Activated naive CD4-positive, alpha-beta T cell treated with anti-CD3 and anti-CD28 coated beads for 36 hours (primary cell): ENCODE results near the gene TEX29. TPM values are rescaled to one million over a fixed set of nuclear protein-coding genes. Genes with fewer than 3 reads are reported as not detected.

Source experiments
- CTCF ChIA-PET: fragments of 350-600 bp; sonication (Branson Sonifier 250); formaldehyde crosslinking; loops from one replicate; lab custom pipeline; 2021; ENCODE audit warnings: antibody characterized with exemption; lab: Charles Lee
- DNase-seq: peaks from one replicate; pipeline ENCODE4 v3.0.0-alpha.2; 2020
- H3K27ac Mint-ChIP-seq: one replicate; pipeline ENCODE4 v1.8.0; 2021; ENCODE audit warnings: mild to moderate bottlenecking, mixed read lengths
- H3K27me3 Mint-ChIP-seq: one replicate; pipeline ENCODE4 v1.8.0; 2021; ENCODE audit warnings: low read depth, mixed read lengths
- H3K36me3 Mint-ChIP-seq: one replicate; pipeline ENCODE4 v1.8.0; 2021; ENCODE audit warnings: low read depth, mixed read lengths
- H3K4me1 Mint-ChIP-seq: one replicate; pipeline ENCODE4 v1.8.0; 2021; ENCODE audit warnings: low read depth, mixed read lengths
- H3K4me3 Mint-ChIP-seq: one replicate; pipeline ENCODE4 v1.8.0; 2021; ENCODE audit warnings: mild to moderate bottlenecking, moderate library complexity, mixed read lengths
- H3K9me3 Mint-ChIP-seq: one replicate; pipeline ENCODE4 v1.8.0; 2021; ENCODE audit warnings: mixed read lengths
- intact Hi-C: fragments of 100-400 bp; cut with micrococcal nuclease; formaldehyde crosslinking; loops from one replicate; pipeline ENCODE4 v1.15.1; 2023
- total RNA-seq, 2 experiments: library from RNA; stranded (reverse); gene quantifications; one replicate each; pipeline ENCODE4 v1.2.3, GENCODE V29; 2021

Gene TEX29
- total RNA-seq, 2 experiments from 2014 or later: 0.57 to 0.81 TPM

DNA sequence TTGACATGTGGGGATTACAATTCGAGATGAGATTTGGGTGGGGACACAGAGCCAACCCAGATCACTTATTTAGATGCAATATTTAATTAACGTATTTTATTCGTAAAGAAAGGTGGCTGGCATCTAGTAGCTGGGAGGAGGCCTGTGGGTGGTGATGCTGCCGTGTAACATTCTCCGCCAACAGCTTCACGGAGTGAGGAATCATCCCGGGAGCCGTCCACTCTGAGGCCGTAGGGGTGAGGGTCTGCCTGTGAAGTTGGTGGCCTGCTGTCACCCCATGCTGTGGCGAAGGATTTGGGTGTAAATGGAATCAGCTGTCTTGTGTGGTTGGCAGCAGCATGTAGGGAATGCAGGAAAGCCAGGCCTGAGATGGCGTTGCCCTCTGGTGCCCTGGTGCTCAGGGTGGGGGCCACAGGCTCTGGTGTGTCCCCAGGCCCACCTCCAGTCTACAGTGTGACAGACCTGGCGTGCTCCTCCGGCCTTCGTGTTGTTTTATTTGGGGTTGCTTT is 3.3 kb upstream of the TEX29 start:
- Mint-ChIP-seq H3K4me3 (no peak overlapping the region), H3K27me3 (no peaks in the 10 kb centered on the region), H3K27ac (no peak overlapping the region), H3K9me3 (peaks cover 5% of the 10 kb centered on the region), H3K36me3 (peaks cover 12% of the 10 kb centered on the region), H3K4me1 (no peaks in the 10 kb centered on the region)
- intact Hi-C loops: no loop called here
- no peak for DNase-seq
- CTCF ChIA-PET: no interaction called here

DNA sequence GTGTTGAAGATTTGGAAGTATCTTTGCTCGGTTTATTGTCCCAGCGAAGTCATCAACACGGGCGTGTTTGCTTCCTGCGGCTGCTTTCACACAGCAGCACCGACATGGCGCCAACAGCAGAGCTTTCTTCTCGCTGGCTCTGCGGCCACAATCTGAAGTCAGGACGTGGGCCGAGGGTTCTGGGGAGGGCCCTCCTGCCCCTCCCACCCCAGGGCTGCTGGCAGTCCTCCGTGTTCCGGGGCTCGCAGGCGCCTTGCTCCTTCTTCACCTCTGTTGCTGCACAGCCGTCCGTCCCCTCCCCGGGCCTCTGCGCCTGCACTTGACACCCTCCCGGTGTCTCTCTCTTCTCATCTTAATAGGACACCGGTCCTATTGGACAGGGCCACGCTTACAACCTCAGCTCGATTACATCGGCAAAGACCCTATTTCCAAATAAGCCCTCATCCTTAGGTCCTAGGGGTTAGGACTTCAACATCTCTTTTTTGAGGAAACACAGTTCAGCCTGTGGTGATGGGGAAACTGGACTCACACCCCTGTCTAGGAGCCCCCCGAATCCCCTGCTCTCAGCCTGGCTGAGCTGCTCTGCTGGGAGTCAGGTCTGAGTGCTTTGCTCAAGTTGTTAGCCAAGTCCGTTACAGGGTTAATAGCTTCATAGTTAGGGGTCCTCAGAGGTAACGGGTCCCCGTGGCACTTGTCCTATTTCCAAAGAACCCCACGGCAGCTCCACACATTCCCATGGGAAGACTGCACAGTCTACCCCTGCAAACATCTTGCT is 2.7 kb upstream of the TEX29 start:
- DNase-seq: no peak
- CTCF ChIA-PET: no interaction called here
- Mint-ChIP-seq H3K9me3 (peaks cover 2% of the 10 kb centered on the region), H3K36me3 (peaks cover 5% of the 10 kb centered on the region), H3K4me1 (no peaks in the 10 kb centered on the region), H3K4me3 (no peak overlapping the region), H3K27me3 (no peaks in the 10 kb centered on the region), H3K27ac (no peak overlapping the region)
- intact Hi-C loops: no loop called here

DNA sequence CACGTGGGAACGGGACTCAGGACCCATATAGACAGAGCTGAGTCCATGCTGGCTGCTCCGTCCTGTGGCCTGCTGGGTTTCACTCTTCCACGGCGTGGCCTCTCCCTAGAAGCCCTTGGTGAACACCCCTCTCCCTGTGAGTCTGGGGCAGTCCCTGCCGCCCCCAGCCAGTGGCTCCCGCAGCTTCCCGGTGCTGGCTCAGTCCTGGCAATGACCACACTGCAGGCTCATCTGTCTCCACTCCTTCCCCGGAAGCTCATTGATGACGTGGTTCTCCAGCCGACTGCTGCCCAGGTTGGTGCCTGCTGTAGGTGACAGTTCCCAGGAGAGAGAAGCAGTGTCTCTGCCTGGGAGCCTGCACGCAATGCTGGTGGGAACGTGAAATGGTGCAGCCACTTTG is 2.1 kb upstream of the TEX29 start:
- intact Hi-C loops: no loop called here
- peaks cover 4% of the 10 kb centered on the region for H3K36me3 Mint-ChIP-seq
- H3K27ac Mint-ChIP-seq: no peak overlapping the region
- no peaks in the 10 kb centered on the region for H3K4me1 Mint-ChIP-seq
- no peaks in the 10 kb centered on the region for H3K27me3 Mint-ChIP-seq
- CTCF ChIA-PET: no interaction called here
- H3K4me3 Mint-ChIP-seq: no peak overlapping the region
- no peak for DNase-seq
- no peaks in the 10 kb centered on the region for H3K9me3 Mint-ChIP-seq

DNA sequence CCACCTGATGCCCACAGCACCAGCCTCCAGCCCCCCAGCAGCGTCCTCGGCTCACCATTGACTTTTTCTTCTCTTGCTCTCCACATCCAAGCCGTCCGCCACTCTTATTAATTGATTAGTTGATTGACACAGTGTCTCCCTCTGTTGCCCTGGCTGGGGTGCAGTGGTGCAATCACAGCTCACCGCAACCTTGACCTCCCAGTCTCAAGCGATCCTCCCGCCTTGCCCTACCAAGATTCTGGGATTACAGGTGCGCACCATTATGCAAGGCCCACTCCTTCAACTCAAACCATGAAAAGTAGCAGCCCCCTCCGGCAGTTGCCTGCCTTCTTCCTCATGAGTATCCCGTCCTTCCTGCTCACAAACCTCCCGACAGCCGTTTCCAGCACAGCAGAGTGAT is 921 bp upstream of the TEX29 start:
- DNase-seq: no peak
- CTCF ChIA-PET: no interaction called here
- peaks cover 4% of the 10 kb centered on the region for H3K36me3 Mint-ChIP-seq
- no peaks in the 10 kb centered on the region for H3K9me3 Mint-ChIP-seq
- peaks cover 3% of the 10 kb centered on the region for H3K4me1 Mint-ChIP-seq
- no peak overlapping the region for H3K4me3 Mint-ChIP-seq
- H3K27ac Mint-ChIP-seq: peak overlapping the region; percentile 22
- H3K27me3 Mint-ChIP-seq: no peaks in the 10 kb centered on the region
- intact Hi-C loops: no loop called here

DNA sequence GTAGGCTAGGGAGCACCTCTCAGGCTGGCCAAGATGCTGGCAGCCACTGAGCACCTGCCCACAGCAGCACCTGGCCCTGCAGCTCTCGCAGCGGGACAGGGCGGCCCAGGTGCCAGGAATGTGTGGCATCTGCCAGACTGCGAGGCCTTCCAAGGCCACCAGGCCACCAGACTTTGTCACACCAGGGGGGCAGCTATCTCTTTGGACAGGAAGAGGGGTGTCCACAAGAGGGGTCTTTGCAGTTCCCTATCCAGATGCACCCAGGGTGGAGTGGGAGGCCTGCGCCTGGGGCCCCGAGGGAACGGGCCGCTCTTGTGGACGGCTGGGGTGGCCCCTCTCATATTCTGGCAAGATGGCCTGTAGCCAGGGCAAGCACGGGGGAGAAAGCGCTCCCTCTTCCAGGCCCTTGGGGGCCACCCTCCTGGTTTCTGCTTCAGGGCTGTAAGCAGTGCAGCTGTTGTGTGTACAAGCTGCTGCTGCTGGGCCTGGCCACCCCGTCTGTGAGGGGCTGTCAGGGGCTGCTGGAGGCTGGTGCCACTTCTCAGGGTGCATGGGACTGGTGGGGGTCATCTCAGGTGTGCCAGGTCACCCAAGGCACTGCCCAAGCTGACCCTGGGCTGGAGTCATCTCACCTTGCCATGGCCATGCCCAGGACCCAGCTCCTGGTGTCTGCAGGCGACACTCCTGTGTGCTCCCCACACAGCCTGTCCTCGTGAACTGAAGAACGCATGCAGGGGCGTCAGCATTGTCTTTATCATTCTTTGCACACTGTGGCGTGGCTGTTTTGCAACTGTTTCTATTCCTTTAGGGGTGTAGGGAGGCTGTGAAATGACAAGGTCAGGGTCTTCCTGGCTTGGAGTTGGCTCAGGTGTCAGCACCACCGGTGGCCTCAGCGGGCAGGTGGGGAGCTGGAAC is 1.8 kb downstream of the TEX29 start:
- Mint-ChIP-seq H3K4me1 (peaks cover 3% of the 10 kb centered on the region), H3K36me3 (no peaks in the 10 kb centered on the region), H3K4me3 (no peak overlapping the region), H3K9me3 (no peaks in the 10 kb centered on the region), H3K27me3 (no peaks in the 10 kb centered on the region), H3K27ac (no peak overlapping the region)
- CTCF ChIA-PET: no interaction called here
- no peak for DNase-seq
- intact Hi-C loops: no loop called here

DNA sequence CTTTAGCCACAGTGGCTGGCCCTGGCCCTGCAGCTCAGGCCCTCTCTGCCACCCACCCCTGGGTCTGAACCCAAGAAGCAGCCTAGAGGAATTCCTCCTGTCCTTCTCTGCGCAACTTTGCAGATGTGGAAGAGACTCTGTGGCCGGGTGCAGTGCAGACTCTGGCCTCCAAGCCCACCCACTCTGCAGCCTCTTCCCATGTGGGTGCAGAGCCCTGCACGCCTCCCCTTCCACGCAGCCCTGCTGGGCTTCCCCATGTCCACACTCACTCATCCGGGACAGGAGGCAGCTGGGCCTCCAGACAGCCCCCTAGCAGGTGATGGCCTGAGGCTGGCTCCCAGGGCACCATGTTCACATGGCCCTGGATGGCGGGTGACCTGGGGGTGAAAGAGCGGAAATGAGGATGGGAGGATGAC is 2.5 kb downstream of the TEX29 start:
- no peak for DNase-seq
- Mint-ChIP-seq H3K4me1 (peaks cover 3% of the 10 kb centered on the region), H3K4me3 (no peak overlapping the region), H3K27ac (no peak overlapping the region), H3K36me3 (no peaks in the 10 kb centered on the region), H3K9me3 (no peaks in the 10 kb centered on the region), H3K27me3 (no peaks in the 10 kb centered on the region)
- CTCF ChIA-PET: no interaction called here
- intact Hi-C loops: no loop called here

DNA sequence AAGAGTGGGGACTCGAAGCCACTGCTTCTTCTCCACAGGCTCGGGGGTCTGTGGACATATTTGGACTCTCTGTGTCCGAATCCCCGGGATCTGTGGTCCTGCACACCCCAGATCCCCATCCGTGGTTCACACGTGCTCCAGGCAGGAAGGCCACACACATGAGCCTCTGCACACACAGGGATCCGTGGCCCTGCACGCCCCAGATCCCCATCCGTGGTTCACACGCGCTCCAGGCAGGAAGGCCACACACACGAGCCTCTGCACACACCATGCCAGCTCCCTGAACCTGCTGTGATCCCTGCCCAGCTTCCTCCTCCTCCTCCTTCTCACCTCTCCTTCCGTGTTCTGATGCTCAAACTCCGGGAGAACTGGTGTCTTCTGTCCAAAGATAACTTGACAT is 3.1 kb downstream of the TEX29 start:
- H3K4me1 Mint-ChIP-seq: peaks cover 3% of the 10 kb centered on the region

DNA sequence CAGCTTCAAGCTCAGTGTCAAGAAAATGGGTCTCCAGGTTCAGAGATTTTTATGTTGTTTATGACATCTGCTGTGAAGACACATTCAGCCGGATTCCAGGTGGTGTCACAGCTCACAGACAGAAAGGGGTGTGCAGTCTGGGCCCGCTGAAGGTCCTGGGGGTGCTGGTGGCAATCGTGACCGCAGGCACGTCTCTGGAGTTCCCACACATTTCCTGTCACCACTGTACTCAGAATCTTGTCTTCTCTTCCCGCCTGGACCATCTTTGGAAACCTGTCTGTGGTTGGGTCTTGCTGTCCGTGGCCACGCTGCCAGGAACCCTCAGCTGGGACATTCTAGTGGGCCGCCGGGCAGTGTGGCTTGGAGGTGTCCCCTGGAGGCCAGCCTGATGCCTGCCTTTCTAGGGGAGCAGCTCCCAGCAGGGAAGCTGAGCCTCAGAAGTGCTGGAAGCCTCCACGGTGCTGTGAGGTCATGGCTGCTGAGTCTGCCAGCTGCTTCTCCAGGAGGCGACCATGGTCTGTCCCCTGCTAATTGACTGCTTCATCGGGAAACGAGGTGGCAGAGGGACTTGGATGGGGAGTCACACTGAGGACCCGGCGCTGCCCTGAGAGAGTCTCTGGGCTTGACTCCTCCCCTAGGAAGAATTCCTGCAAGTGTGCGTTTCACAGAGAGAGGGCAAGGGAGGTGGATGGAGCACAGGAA is 3.7 kb downstream of the TEX29 start:
- Mint-ChIP-seq H3K9me3 (no peaks in the 10 kb centered on the region), H3K27me3 (no peaks in the 10 kb centered on the region), H3K36me3 (no peaks in the 10 kb centered on the region), H3K4me1 (peaks cover 3% of the 10 kb centered on the region), H3K4me3 (no peak overlapping the region), H3K27ac (no peak overlapping the region)
- CTCF ChIA-PET: no interaction called here
- intact Hi-C loops: no loop called here
- no peak for DNase-seq

More for the DNA sequence above, 3.1 kb downstream of the TEX29 start:
- Mint-ChIP-seq H3K36me3 (no peaks in the 10 kb centered on the region), H3K9me3 (no peaks in the 10 kb centered on the region), H3K4me3 (no peak overlapping the region), H3K27me3 (no peaks in the 10 kb centered on the region), H3K27ac (no peak overlapping the region)
- intact Hi-C loops: no loop called here
- no peak for DNase-seq
- CTCF ChIA-PET: no interaction called here

DNA sequence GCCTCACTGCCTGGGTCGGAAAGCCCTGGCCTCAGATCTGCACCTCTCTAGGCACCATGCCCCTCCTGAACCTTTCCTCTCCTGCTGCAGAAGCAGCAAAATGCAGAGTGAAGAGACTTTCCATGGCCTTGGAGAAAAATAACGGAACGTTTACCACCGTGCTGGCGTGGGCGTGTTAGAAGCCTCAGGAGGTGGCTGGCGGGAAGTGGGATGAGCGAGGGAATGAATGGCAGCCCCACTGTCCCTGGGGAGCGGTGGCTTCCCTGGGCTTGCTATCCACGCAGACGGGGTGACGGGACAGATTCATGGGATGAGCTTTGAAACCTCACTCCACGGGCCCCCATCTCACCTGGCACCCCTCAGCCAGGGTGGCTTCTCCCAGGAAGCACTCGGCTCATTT is 4.3 kb downstream of the TEX29 start:
- intact Hi-C loops: no loop called here
- H3K4me1 Mint-ChIP-seq: peaks cover 3% of the 10 kb centered on the region
- no peaks in the 10 kb centered on the region for H3K9me3 Mint-ChIP-seq
- DNase-seq: no peak
- no peak overlapping the region for H3K4me3 Mint-ChIP-seq
- no peak overlapping the region for H3K27ac Mint-ChIP-seq
- no peaks in the 10 kb centered on the region for H3K27me3 Mint-ChIP-seq
- H3K36me3 Mint-ChIP-seq: no peaks in the 10 kb centered on the region
- CTCF ChIA-PET: no interaction called here

DNA sequence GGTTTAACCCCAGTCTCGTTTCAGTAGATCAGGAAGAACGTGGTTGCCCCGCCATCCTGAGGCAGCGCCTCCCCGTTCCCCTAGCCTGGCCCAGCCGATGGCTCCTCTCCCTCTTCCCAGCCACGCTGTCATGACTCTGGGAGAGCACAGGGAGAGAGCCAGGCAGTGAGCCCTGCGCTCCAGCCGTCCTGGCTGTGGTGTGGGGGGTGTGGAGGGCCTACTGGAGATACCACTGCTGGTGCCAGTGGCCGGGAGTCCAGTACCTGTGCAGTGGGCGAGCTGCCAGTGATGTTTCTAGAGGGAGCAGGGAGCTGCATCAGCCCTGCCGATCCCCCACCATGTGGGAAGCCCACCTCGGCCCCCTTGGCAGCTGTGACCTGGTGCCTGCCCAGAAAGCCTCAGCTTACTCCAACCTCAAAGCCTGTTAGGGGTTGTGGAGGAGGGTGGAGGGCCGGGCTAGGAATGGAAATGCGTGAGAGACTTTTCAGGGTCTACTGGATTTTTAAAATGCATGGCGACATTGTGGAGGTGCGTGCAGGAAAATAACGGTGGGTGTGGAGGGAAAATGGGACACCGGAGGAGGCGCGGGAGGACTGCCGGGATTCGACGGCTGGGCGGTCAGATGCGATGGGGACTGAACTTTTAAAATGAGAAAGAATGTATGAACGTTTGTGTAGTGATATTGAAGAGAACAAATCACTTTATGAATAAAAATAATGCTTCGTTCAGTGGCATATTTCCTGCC is 4.9 kb downstream of the TEX29 start:
- Mint-ChIP-seq H3K27me3 (no peaks in the 10 kb centered on the region), H3K4me3 (no peak overlapping the region), H3K4me1 (peaks cover 3% of the 10 kb centered on the region), H3K27ac (no peak overlapping the region), H3K9me3 (no peaks in the 10 kb centered on the region), H3K36me3 (no peaks in the 10 kb centered on the region)
- CTCF ChIA-PET: no interaction called here
- intact Hi-C loops: no loop called here
- DNase-seq: no peak

DNA sequence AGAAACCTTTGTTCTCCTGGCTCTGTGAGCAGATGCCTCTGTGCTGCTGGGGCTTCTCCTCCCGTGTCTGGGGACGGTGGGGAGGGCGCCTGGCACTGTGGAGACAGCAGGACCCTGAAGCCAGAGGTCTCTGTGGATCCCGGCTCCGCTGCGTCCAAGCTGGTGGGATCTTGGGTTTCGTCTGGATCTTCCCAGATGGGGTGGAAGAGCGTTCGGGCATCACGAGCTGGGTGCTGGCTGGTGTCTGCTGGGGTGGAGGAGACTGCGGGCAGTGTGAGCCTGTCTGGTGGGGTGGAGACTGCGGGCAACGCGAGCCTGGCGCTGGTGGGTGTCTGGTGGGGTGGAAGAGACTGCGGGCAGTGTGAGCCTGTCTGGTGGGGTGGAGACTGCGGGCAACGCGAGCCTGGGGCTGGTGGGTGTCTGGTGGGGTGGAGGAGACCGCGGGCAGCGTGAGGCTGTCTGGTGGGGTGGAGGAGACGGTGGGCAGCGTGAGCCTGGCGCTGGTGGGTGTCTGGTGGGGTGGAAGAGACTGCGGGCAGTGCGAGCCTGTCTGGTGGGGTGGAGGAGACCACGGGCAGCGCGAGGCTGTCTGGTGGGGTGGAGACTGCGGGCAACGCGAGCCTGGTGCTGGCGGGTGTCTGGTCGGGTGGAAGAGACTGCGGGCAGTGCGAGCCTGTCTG is 5.6 kb downstream of the TEX29 start:
- no peaks in the 10 kb centered on the region for H3K27me3 Mint-ChIP-seq
- CTCF ChIA-PET: no interaction called here
- peaks cover 1% of the 10 kb centered on the region for H3K36me3 Mint-ChIP-seq
- DNase-seq: no peak
- H3K27ac Mint-ChIP-seq: no peak overlapping the region
- peaks cover 3% of the 10 kb centered on the region for H3K4me1 Mint-ChIP-seq
- H3K4me3 Mint-ChIP-seq: no peak overlapping the region
- intact Hi-C loops: no loop called here
- H3K9me3 Mint-ChIP-seq: no peaks in the 10 kb centered on the region
